GM12878 (cell line): ENCODE results near the gene RBM42. TPM values are rescaled to one million over a fixed set of nuclear protein-coding genes. Genes with fewer than 3 reads are reported as not detected.
"Not testable (repeated sequence)": the region's sequence is repeated elsewhere in the genome, so short reads cannot be mapped to it uniquely, and the experiment has no call there.

Source experiments
- ATAC-seq: fragments of 200-7000 bp; cut with Tn5 transposase; 3 replicates; pipeline ENCODE4 v1.9.1; 2020; ENCODE audit warnings: mild to moderate bottlenecking, moderate library complexity
- BruUV-seq: library from RNA; stranded (reverse); fragments of 400-500 nt; replicated peaks from 2 replicates; lab custom pipeline; 2021; lab: Mats Ljungman, UMichigan
- CTCF ChIA-PET: fragments of 300-600 bp; sonication (Branson Sonifier 250); formaldehyde crosslinking; extraction: SDS; loops from one replicate; lab custom pipeline; 2021; ENCODE audit warnings: inconsistent platforms; lab: Yijun Ruan, JAX
- POLR2A ChIA-PET: fragments of 350-600 bp; formaldehyde crosslinking; extraction: SDS; loops from one replicate; lab custom pipeline; 2021; ENCODE audit warnings: inconsistent platforms; lab: Charles Lee
- RAD21 ChIA-PET: fragments of 300-600 bp; sonication (Branson Sonifier 250); formaldehyde crosslinking; loops from one replicate; lab custom pipeline; 2023; ENCODE audit warnings: antibody characterized with exemption; ENCODE audit not compliant: unreplicated experiment; lab: Charles Lee
- SMC1A ChIA-PET: fragments of 300-600 bp; sonication (Branson Sonifier 250); formaldehyde crosslinking; loops from one replicate; lab custom pipeline; 2023; ENCODE audit not compliant: unreplicated experiment, uncharacterized antibody; lab: Charles Lee
- DNase-seq: peaks from one replicate; pipeline ENCODE4 v3.0.0-alpha.2; 2011; ENCODE audit warnings: low read depth, low spot score
- FAIRE-seq: peaks from 3 replicates; lab custom pipeline; 2011; peaks lifted over from hg19 to GRCh38; lab: Jason Lieb, UNC
- H2AFZ ChIP-seq: 2 replicates; pipeline ENCODE4 v1.6.0; 2011; ENCODE audit warnings: low read depth, low read length, control low read depth; ENCODE audit not compliant: control insufficient read depth
- H3K27ac ChIP-seq: 2 replicates; pipeline ENCODE4 v1.5.1; 2011; ENCODE audit warnings: control low read depth; ENCODE audit not compliant: control insufficient read depth, insufficient read depth
- H3K27me3 ChIP-seq, 2 experiments: replicated peaks in 1 of 2; 2 replicates each; pipeline versions ENCODE4 v1.6.0 to v1.6.1; 2011; ENCODE audit warnings: low read length in 1 of 2; ENCODE audit not compliant: control insufficient read depth in 2 of 2, insufficient read depth in 2 of 2
- H3K36me3 ChIP-seq, 2 experiments: 2 replicates each; pipeline ENCODE4 v1.5.1; 2011; ENCODE audit warnings: low read length in 1 of 2; ENCODE audit not compliant: control insufficient read depth in 2 of 2, insufficient read depth in 2 of 2
- H3K4me1 ChIP-seq: 2 replicates; pipeline ENCODE4 v1.6.1; 2011; ENCODE audit warnings: mild to moderate bottlenecking, low read length, moderate library complexity, mixed read lengths; ENCODE audit not compliant: control insufficient read depth, insufficient read depth
- H3K4me2 ChIP-seq: 2 replicates; pipeline ENCODE4 v1.6.0; 2011; ENCODE audit warnings: control low read depth; ENCODE audit not compliant: control insufficient read depth, insufficient read depth
- H3K4me3 ChIP-seq: fragments of 200-600 bp; sonication (generic); 2 replicates; pipeline ENCODE4 v1.5.1; 2016
- H3K79me2 ChIP-seq: 2 replicates; pipeline ENCODE4 v1.6.0; 2011; ENCODE audit warnings: low read length; ENCODE audit not compliant: control insufficient read depth, insufficient read depth
- H3K9ac ChIP-seq: 2 replicates; pipeline ENCODE4 v1.8.0; 2011; ENCODE audit warnings: low read length, control low read depth, mixed read lengths; ENCODE audit not compliant: control insufficient read depth, insufficient read depth
- H3K9me3 ChIP-seq: replicated peaks from 3 replicates; pipeline ENCODE4 v1.5.1; 2011; ENCODE audit warnings: mild to moderate bottlenecking, low read length; ENCODE audit not compliant: control insufficient read depth, insufficient read depth
- H4K20me1 ChIP-seq: 2 replicates; pipeline ENCODE4 v1.6.0; 2011; ENCODE audit not compliant: control insufficient read depth, insufficient read depth
- GABPA ChIP-seq: IDR thresholded peaks from 2 replicates; pipeline ENCODE4 v1.6.1; 2014; ENCODE audit warnings: antibody characterized with exemption, low read depth, mild to moderate bottlenecking, inconsistent platforms
- IKZF2 ChIP-seq, 2 experiments: fragments of 450-650 bp; IDR thresholded peaks; 2 replicates each; pipeline ENCODE4 v1.6.1; 2017; ENCODE audit warnings: mild to moderate bottlenecking in 2 of 2, moderate library complexity in 2 of 2
- ZBTB11 ChIP-seq: fragments of 450-650 bp; formaldehyde crosslinking; IDR thresholded peaks from 2 replicates; pipeline ENCODE4 v1.5.0; 2022; ENCODE audit warnings: mild to moderate bottlenecking, missing genetic modification characterization
- WGBS: methylation state at CpG from one replicate; pipeline ENCODE4 v1.1.6; 2016; ENCODE audit warnings: low lambda C conversion rate; ENCODE audit not compliant: insufficient replicate concordance, insufficient coverage; ENCODE audit errors: missing lambda C conversion rate; 5-methylcytosine and 5-hydroxymethylcytosine counted together
- in situ Hi-C: fragments of 300-500 bp; cut with MboI; formaldehyde crosslinking; loops from 9 replicates; pipeline ENCODE4 v1.14.3; 2018; ENCODE audit warnings: mixed read lengths
- intact Hi-C: fragments of 100-400 bp; cut with micrococcal nuclease; formaldehyde crosslinking; loops from one replicate; pipeline ENCODE4 v1.14.2; 2022; ENCODE audit not compliant: unreplicated experiment
- polyA plus RNA-seq, 11 experiments: library from polyadenylated mRNA; depleted of rRNA in 4 of 11; unstranded in 6 of 11; stranded (reverse) in 5 of 11; fragments of >200 nt; fragmentation: Nextera tagmentation in 4 of 11; fragmentation: Illumina TruSeq in 1 of 11; extraction: Ambion mirVana in 4 of 11; extraction: Trizol in 1 of 11; gene quantifications; 1 replicate in 1 of 11; 2 replicates in 10 of 11; pipeline versions ENCODE4 v1.2.1 to v1.2.3, GENCODE V29; 2011 to 2016; ENCODE audit warnings: inconsistent platforms in 2 of 11, missing spikeins in 2 of 11, low read depth in 1 of 11
- total RNA-seq, 4 experiments: library from RNA; depleted of rRNA in 3 of 4; stranded (reverse); fragments of >200 nt in 3 of 4; fragmentation: Illumina TruSeq in 1 of 4; extraction: Trizol in 1 of 4; gene quantifications; 2 replicates each; pipeline versions ENCODE4 v1.2.1 to v1.2.3, GENCODE V29; 2013 to 2021

Gene RBM42
- total and polyA plus RNA-seq, 10 of the 15 experiments (the other 5 are each of a cell fraction or from before 2014, with no cell fraction given) = 4.2 to 117 (median 48.5) TPM

GRCh38 chr19:35595026-35595425, 33.8 kb upstream of the RBM42 start:
- FAIRE-seq, H3K9ac ChIP-seq, H3K4me3 ChIP-seq, H3K79me2 ChIP-seq, H3K27ac ChIP-seq, H4K20me1 ChIP-seq, H3K27me3 ChIP-seq, DNase-seq, H3K4me1 ChIP-seq, H2AFZ ChIP-seq, POLR2A ChIA-PET, BruUV-seq, H3K36me3 ChIP-seq, ATAC-seq, H3K4me2 ChIP-seq, H3K9me3 ChIP-seq, in situ Hi-C loops: not testable (repeated sequence)
- intact Hi-C loops = loop anchor here (5.0 kb wide), 1 partner anchor 248 kb away; the partner anchor contains the start of gene FFAR1
- 24% methylated on average over 3 of the region's 3 CpGs for WGBS
- CTCF ChIA-PET = interaction anchor here (1.0 to 1.1 kb wide), 2 partner anchors 14 to 47 kb away, joined by 4 to 6 read pairs; no protein-coding TSS in a partner anchor
- SMC1A ChIA-PET = interaction anchor here (1.9 kb wide), 1 partner anchor 15 kb away, joined by 5 read pairs; no protein-coding TSS in a partner anchor
- RAD21 ChIA-PET = interaction anchor here (0.9 kb wide), 1 partner anchor 47 kb away, joined by 3 read pairs; no protein-coding TSS in a partner anchor

GRCh38 chr19:35595928-35596327, 32.9 kb upstream of the RBM42 start:
- H3K4me3 ChIP-seq = no peak overlapping the region
- no peaks in the 10 kb centered on the region for H4K20me1 ChIP-seq
- no peaks in the 10 kb centered on the region; the same call in none of the 2 replicates for H3K4me1 ChIP-seq
- TF ChIP-seq ZBTB11 (CRISPR knock-in tag) (no peak), IKZF2 (IDR thresholded peaks at IDR 0.05) (no peak), GABPA (no peak)
- ATAC-seq (no peak), DNase-seq (no peak), FAIRE-seq (no peak)
- CTCF ChIA-PET = interaction anchor here (0.9 to 3.2 kb wide), 5 partner anchors 15 to 88 kb away, joined by 3 to 16 read pairs (median 5); no protein-coding TSS in a partner anchor
- RAD21 ChIA-PET = interaction anchor here (0.9 to 3.4 kb wide), 4 partner anchors 11 to 239 kb away, joined by 3 to 11 read pairs (median 5); no protein-coding TSS in a partner anchor
- no peaks in the 10 kb centered on the region for H3K9me3 ChIP-seq
- no peaks in the 10 kb centered on the region for H3K36me3 ChIP-seq
- no peak overlapping the region for H3K9ac ChIP-seq
- no peak overlapping the region for H3K4me2 ChIP-seq
- no peak overlapping the region for H3K27ac ChIP-seq
- 100% methylated on average over 1 of the region's 1 CpG for WGBS
- no TSS peak for BruUV-seq
- intact Hi-C loops = loop anchor here (5.0 kb wide), 1 partner anchor 249 kb away; the partner anchor contains the start of gene FFAR1
- SMC1A ChIA-PET = interaction anchor here (1.6 kb wide), 1 partner anchor 99 kb away, joined by 3 read pairs; no protein-coding TSS in a partner anchor
- H3K27me3 ChIP-seq = no peaks in the 10 kb centered on the region; a peak in 1 of 4 replicates
- H3K79me2 ChIP-seq = no peaks in the 10 kb centered on the region
- peak overlapping the region; percentile 88; the same call in 1 of the 2 replicates for H2AFZ ChIP-seq
- POLR2A ChIA-PET = interaction anchor here (0.7 to 3.0 kb wide), 4 partner anchors 16 to 518 kb away, joined by 3 to 15 read pairs (median 4); partner anchors contain the start of genes COX6B1 and HAUS5
- in situ Hi-C loops = no loop called here
